ENCODE measurements around the gene RPL13.

The RPL13 gene

GRCh38 chr16:89593841-89594240 is 33.4 kb downstream of the RPL13 start:
- POLR2A ChIA-PET = no interaction called here
- no peak for DNase-seq (ENCODE audit: low read depth, low spot score)
- CTCF ChIA-PET = no interaction called here
- no peak for TF ChIP-seq CTCF (IDR thresholded peaks at IDR 0.05; ENCODE audit: insufficient read depth, low read length, missing control alignments)
- H3K4me3 ChIP-seq (ENCODE audit: low read depth, low read length) = no peak overlapping the region

GRCh38 chr16:89595330-89596060 is 35.0 kb downstream of the RPL13 start:
- POLR2A ChIA-PET = no interaction called here
- CTCF ChIA-PET = interaction anchor here (0.7 kb wide), 1 partner anchor 46 kb away, joined by 4 read pairs; no protein-coding TSS in a partner anchor
- no peak for DNase-seq (ENCODE audit: low read depth, low spot score)
- TF ChIP-seq CTCF (IDR thresholded peaks at IDR 0.05; ENCODE audit: insufficient read depth, low read length, missing control alignments) = no peak
- H3K4me3 ChIP-seq (ENCODE audit: low read depth, low read length) = no peak overlapping the region

DNA sequence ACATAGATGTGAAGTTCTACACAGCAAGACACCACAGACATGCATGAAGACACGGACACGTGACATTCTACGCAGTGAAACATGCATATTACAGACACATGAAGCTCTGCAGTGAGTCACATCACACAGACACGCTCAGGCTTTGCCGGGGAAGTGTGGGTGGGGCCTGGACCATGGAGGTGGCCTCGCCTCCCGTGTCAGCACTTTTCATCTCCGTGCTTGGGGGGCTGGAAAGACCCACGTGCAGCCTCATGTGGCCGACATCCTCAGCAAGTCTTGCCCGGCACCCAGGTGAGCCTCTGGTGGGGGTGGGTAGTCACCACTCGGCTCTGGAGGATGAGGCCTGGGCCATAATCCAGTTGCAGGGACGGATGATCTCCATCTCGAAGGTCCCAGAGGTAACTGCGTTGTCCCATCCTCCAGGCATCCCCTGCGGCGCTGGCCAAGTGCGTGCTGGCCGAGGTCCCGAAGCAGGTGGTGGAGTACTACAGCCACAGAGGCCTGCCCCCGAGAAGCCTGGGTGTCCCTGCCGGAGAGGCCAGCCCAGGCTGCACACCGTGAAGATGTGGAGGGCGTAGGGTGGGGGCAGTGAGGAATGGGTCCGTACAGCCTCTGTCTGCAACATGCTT is 35.7 kb downstream of the RPL13 start:
- no peak for DNase-seq (ENCODE audit: low read depth, low spot score)
- ChIA-PET POLR2A (no interaction called here), CTCF (interaction anchor here (0.7 kb wide), 1 partner anchor 45 kb away, joined by 4 read pairs; no protein-coding TSS in a partner anchor)
- TF ChIP-seq CTCF (IDR thresholded peaks at IDR 0.05; ENCODE audit: insufficient read depth, low read length, missing control alignments) = no peak
- H3K4me3 ChIP-seq (ENCODE audit: low read depth, low read length) = no peak overlapping the region

- no peak for DNase-seq (ENCODE audit: low read depth, low spot score)
- no peak for TF ChIP-seq CTCF (IDR thresholded peaks at IDR 0.05; ENCODE audit: insufficient read depth, low read length, missing control alignments)
- ChIA-PET CTCF (no interaction called here), POLR2A (no interaction called here)
- H3K4me3 ChIP-seq (ENCODE audit: low read depth, low read length) = no peak overlapping the region
These were observed 36.6 kb downstream of the RPL13 start for GRCh38 chr16:89596957-89597649.

- H3K4me3 ChIP-seq (ENCODE audit: low read depth, low read length) = no peak overlapping the region
- DNase-seq (ENCODE audit: low read depth, low spot score) = no peak
- no peak for TF ChIP-seq CTCF (IDR thresholded peaks at IDR 0.05; ENCODE audit: insufficient read depth, low read length, missing control alignments)
- ChIA-PET POLR2A (no interaction called here), CTCF (no interaction called here)
These were observed 37.7 kb downstream of the RPL13 start for GRCh38 chr16:89598199-89598598.

GRCh38 chr16:89599451-89599858 is 39.0 kb downstream of the RPL13 start:
- CTCF ChIA-PET = interaction anchor here (1.0 to 3.9 kb wide), 2 partner anchors 16 kb away, joined by 4 to 20 read pairs; no protein-coding TSS in a partner anchor
- H3K4me3 ChIP-seq (ENCODE audit: low read depth, low read length) = no peak overlapping the region
- peak; percentile 20 for TF ChIP-seq CTCF (IDR thresholded peaks at IDR 0.05; ENCODE audit: insufficient read depth, low read length, missing control alignments)
- no peak for DNase-seq (ENCODE audit: low read depth, low spot score)
- POLR2A ChIA-PET = no interaction called here
